Neural progenitor cell (in vitro differentiated cells): ENCODE results near the gene MAP3K3. TPM values are rescaled to one million over a fixed set of nuclear protein-coding genes. Genes with fewer than 3 reads are reported as not detected.

ENCODE experiments used
- DNase-seq: peaks from one replicate; pipeline ENCODE4 v3.0.0-alpha.2; 2016; ENCODE audit warnings: low spot score
- H2AFZ ChIP-seq: fragments of 200-600 bp; sonication (generic); replicated peaks from 2 replicates; pipeline ENCODE4 v1.6.1; 2016; ENCODE audit warnings: antibody characterized with exemption
- H3F3A ChIP-seq: fragments of 200-600 bp; sonication (generic); 2 replicates; pipeline ENCODE4 v1.6.1; 2016; ENCODE audit warnings: antibody characterized with exemption, low read depth
- H3K27ac ChIP-seq: fragments of 200-600 bp; sonication (generic); 2 replicates; pipeline ENCODE4 v1.5.1; 2016; ENCODE audit warnings: mild to moderate bottlenecking
- H3K27me3 ChIP-seq: fragments of 200-600 bp; sonication (generic); 2 replicates; pipeline ENCODE4 v1.6.1; 2016; ENCODE audit warnings: mild to moderate bottlenecking, moderate library complexity
- H3K36me3 ChIP-seq: fragments of 200-600 bp; sonication (generic); 2 replicates; pipeline ENCODE4 v1.5.1; 2016
- H3K4me1 ChIP-seq: fragments of 200-600 bp; sonication (generic); 2 replicates; pipeline ENCODE4 v1.6.1; 2016; ENCODE audit warnings: mixed run types
- H3K4me2 ChIP-seq: fragments of 200-600 bp; sonication (generic); 2 replicates; pipeline ENCODE4 v1.6.1; 2016
- H3K4me3 ChIP-seq: fragments of 200-600 bp; sonication (generic); 2 replicates; pipeline ENCODE4 v1.5.1; 2016
- H3K79me2 ChIP-seq: fragments of 200-600 bp; sonication (generic); 2 replicates; pipeline ENCODE4 v1.6.1; 2016; ENCODE audit warnings: low read depth
- H3K9ac ChIP-seq: fragments of 200-600 bp; sonication (generic); 2 replicates; pipeline ENCODE4 v1.6.1; 2016
- H3K9me3 ChIP-seq: fragments of 200-600 bp; sonication (generic); 2 replicates; pipeline ENCODE4 v1.5.1; 2016; ENCODE audit warnings: low read depth
- H4K20me1 ChIP-seq: fragments of 200-600 bp; sonication (generic); 2 replicates; pipeline ENCODE4 v1.6.1; 2016; ENCODE audit warnings: low read depth
- H3K27ac Mint-ChIP-seq: 3 replicates; pipeline ENCODE4 v1.8.0; 2021; ENCODE audit warnings: mixed read lengths
- H3K27me3 Mint-ChIP-seq: 2 replicates; pipeline ENCODE4 v1.8.0; 2022; ENCODE audit warnings: low read depth, mild to moderate bottlenecking, inconsistent platforms, moderate library complexity, mixed read lengths; ENCODE audit not compliant: insufficient read depth
- H3K36me3 Mint-ChIP-seq: 3 replicates; pipeline ENCODE4 v1.8.0; 2021; ENCODE audit warnings: mixed read lengths
- H3K4me1 Mint-ChIP-seq: 3 replicates; pipeline ENCODE4 v1.8.0; 2021; ENCODE audit warnings: mixed read lengths
- H3K4me3 Mint-ChIP-seq: 3 replicates; pipeline ENCODE4 v1.8.0; 2021; ENCODE audit warnings: mild to moderate bottlenecking, moderate library complexity, mixed read lengths
- H3K9me3 Mint-ChIP-seq: 3 replicates; pipeline ENCODE4 v1.8.0; 2020; ENCODE audit warnings: mixed read lengths
- EZH2 ChIP-seq: fragments of 200-600 bp; sonication (generic); IDR thresholded peaks from 2 replicates; pipeline ENCODE4 v1.6.1; 2017; ENCODE audit warnings: antibody characterized with exemption, mild to moderate bottlenecking, moderate library complexity
- EZH2phosphoT487 ChIP-seq: fragments of 200-600 bp; sonication (generic); IDR thresholded peaks from 2 replicates; pipeline ENCODE4 v1.6.1; 2017; ENCODE audit warnings: antibody characterized with exemption
- total RNA-seq: library from RNA; depleted of rRNA; stranded (reverse); fragments of >200 nt; gene quantifications from 2 replicates; pipeline ENCODE4 v1.2.3, GENCODE V29; 2015; ENCODE audit warnings: low replicate concordance
- TF ChIP-seq, protein P1 (sequence below): fragments of 200-600 bp; sonication (generic); IDR thresholded peaks from 2 replicates; pipeline ENCODE4 v1.5.1; 2017; ENCODE audit warnings: antibody characterized with exemption, mild to moderate bottlenecking

MAP3K3 gene
- total RNA-seq, 1 donor from 2014 or later, result 21.6 TPM

DNA sequence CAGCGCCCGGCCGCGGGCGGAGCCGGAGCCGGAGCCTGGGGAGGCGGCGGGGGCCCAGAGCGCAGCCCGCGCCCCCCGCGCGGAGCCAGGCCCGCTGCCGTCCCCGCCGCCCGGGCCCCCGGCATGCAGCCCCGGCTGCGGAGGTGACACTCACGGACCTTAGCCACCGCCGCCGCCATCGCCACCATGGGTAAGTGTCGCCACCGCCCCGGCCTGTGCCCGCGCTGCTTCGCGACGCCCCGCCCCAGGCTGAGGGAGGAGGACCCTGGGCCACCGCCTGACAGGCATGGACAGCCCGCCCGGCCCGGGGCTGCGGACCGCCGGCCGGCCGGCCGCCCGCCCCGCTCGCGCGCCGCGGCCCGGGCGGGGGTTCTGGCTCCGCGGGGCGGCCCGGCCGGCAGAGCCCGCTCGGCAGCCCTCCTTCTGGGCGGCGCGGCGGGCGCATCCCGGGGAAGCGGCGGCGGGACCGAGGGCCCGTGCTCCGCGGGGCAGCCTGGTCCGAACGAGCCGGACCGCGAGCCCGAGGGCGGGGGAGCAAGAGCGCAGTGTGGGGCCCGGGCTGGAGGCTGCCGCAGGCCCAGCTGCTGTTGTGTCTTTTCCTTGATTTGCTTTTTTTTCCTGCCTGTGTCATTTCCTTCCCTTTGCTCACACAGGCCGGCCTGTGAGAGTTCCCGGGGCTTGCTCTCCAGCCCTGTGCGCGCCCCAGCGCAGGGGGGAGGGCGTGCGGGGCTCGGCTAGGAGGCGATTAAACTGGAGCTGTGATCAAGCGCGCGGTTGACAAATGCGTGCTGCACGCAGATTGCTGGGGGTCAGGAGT is 565 bp downstream of the MAP3K3 start:
- Mint-ChIP-seq H3K36me3 (no peaks in the 10 kb centered on the region), H3K27me3 (peaks cover 8% of the 10 kb centered on the region), H3K27ac (peak overlapping the region; percentile 19), H3K9me3 (no peaks in the 10 kb centered on the region), H3K4me3 (peak overlapping the region; percentile 97), H3K4me1 (peaks cover 30% of the 10 kb centered on the region)
- Histone ChIP-seq H4K20me1 (peaks cover 48% of the 10 kb centered on the region), H3K4me3 (peak overlapping the region; percentile 96), H3K27ac (peak overlapping the region; percentile 64), H3K36me3 (no peaks in the 10 kb centered on the region), H3K27me3 (no peaks in the 10 kb centered on the region), H3K79me2 (peaks cover 49% of the 10 kb centered on the region), H3K4me2 (peak overlapping the region; percentile 98), H3K4me1 (peaks cover 13% of the 10 kb centered on the region), H3F3A (peaks cover 14% of the 10 kb centered on the region), H3K9me3 (no peaks in the 10 kb centered on the region), H2AFZ (no peak overlapping the region), H3K9ac (peak overlapping the region; percentile 29)
- peak; percentile 87 for DNase-seq
- no peak for TF ChIP-seq EZH2phosphoT487
- TF ChIP-seq EZH2, result peak; percentile 41

DNA sequence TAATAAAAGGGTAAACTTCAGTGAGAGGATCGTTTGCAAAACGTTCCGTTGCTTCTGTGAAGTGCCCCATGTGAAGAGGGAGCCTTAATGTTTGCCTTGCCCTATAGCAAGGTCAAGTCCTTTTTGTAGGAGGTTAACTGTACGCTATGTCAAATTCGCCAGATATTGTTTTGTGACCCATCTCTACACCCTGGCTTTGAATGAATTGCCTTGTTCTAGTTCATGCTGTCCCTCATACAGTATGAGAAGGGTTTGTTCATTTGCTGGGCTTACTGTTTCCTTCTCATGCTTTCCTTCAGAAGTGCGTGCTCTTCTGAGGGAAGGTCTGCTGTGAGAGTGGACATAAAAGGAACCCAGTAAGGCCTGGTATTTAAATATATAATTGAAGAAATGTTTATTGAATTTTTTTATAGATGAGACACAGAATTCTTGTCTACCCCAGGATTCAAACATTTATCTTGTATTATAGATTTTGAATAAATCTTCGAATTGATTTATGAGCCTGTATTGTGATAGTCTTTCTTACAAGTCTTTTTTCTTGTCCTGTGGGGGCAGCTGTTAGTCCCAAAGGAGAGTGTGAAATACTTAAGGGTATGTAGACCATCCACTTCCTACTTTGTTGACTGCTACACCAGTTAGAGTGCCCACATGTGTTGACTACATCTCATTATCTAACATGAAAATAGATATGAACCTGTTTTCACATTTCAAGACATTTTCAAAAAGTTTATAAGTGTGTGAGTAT is 1.7 kb downstream of the MAP3K3 start:
- Histone ChIP-seq H3K9me3 (no peaks in the 10 kb centered on the region), H3F3A (peaks cover 14% of the 10 kb centered on the region), H4K20me1 (peaks cover 50% of the 10 kb centered on the region), H3K79me2 (peaks cover 60% of the 10 kb centered on the region), H3K4me2 (peak overlapping the region; percentile 98), H3K4me1 (peaks cover 13% of the 10 kb centered on the region), H3K4me3 (peak overlapping the region; percentile 96), H3K27me3 (no peaks in the 10 kb centered on the region), H3K9ac (no peak overlapping the region), H2AFZ (no peak overlapping the region), H3K27ac (no peak overlapping the region), H3K36me3 (no peaks in the 10 kb centered on the region)
- TF ChIP-seq EZH2phosphoT487 (no peak), EZH2 (no peak)
- TF ChIP-seq, protein P1, sequence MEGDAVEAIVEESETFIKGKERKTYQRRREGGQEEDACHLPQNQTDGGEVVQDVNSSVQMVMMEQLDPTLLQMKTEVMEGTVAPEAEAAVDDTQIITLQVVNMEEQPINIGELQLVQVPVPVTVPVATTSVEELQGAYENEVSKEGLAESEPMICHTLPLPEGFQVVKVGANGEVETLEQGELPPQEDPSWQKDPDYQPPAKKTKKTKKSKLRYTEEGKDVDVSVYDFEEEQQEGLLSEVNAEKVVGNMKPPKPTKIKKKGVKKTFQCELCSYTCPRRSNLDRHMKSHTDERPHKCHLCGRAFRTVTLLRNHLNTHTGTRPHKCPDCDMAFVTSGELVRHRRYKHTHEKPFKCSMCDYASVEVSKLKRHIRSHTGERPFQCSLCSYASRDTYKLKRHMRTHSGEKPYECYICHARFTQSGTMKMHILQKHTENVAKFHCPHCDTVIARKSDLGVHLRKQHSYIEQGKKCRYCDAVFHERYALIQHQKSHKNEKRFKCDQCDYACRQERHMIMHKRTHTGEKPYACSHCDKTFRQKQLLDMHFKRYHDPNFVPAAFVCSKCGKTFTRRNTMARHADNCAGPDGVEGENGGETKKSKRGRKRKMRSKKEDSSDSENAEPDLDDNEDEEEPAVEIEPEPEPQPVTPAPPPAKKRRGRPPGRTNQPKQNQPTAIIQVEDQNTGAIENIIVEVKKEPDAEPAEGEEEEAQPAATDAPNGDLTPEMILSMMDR, result no peak
- Mint-ChIP-seq H3K4me3 (peak overlapping the region; percentile 97), H3K36me3 (no peaks in the 10 kb centered on the region), H3K4me1 (peaks cover 30% of the 10 kb centered on the region), H3K27ac (peak overlapping the region; percentile 19), H3K9me3 (no peaks in the 10 kb centered on the region), H3K27me3 (peaks cover 8% of the 10 kb centered on the region)
- DNase-seq, result no peak

DNA sequence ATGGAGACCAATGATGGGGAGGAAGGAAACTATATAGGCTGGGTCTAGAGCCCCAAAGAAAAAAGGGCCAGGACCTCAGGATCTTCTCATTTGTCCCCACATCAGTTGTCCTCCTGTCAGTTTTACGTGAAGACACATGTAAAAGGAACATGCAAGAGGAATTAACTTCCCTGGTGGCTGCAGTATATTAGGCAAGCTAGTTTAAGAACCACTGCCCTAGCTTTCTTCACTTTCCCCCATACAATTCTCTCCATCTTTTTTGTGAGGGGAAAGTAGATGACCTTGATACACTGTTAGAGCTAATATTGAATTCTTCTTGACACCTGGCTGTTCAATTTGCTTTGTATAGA is 2.3 kb downstream of the MAP3K3 start:
- no peak overlapping the region for H2AFZ ChIP-seq
- H3K27ac ChIP-seq, result no peak overlapping the region
- H3K9me3 ChIP-seq, result no peaks in the 10 kb centered on the region
- H3K4me1 ChIP-seq, result peaks cover 13% of the 10 kb centered on the region
- Mint-ChIP-seq H3K4me1 (peaks cover 30% of the 10 kb centered on the region), H3K27me3 (peaks cover 6% of the 10 kb centered on the region), H3K36me3 (no peaks in the 10 kb centered on the region), H3K9me3 (no peaks in the 10 kb centered on the region), H3K27ac (no peak overlapping the region), H3K4me3 (peak overlapping the region; percentile 34)
- peaks cover 17% of the 10 kb centered on the region for H3F3A ChIP-seq
- no peak overlapping the region for H3K4me3 ChIP-seq
- no peak for DNase-seq
- no peaks in the 10 kb centered on the region for H3K27me3 ChIP-seq
- TF ChIP-seq, protein P1, result no peak
- H4K20me1 ChIP-seq, result peaks cover 50% of the 10 kb centered on the region
- no peak overlapping the region for H3K9ac ChIP-seq
- peaks cover 64% of the 10 kb centered on the region for H3K79me2 ChIP-seq
- H3K36me3 ChIP-seq, result no peaks in the 10 kb centered on the region
- peak overlapping the region; percentile 98 for H3K4me2 ChIP-seq
